OCI-LY7 (cell line): ENCODE data around the gene EDEM1.

Source experiments
- CTCF ChIP-seq: fragments of 200-600 bp; sonication (generic); conservative IDR thresholded peaks from 2 replicates; pipeline ENCODE4 v1.5.1; 2014; ENCODE audit warnings: mild to moderate bottlenecking, antibody characterized with exemption, low read length, moderate library complexity, mixed read lengths
- EZH2phosphoT487 ChIP-seq: fragments of 200-600 bp; sonication (generic); IDR thresholded peaks from 2 replicates; pipeline ENCODE4 v1.6.1; 2018; ENCODE audit warnings: low read depth, borderline replicate concordance, mild to moderate bottlenecking, mixed run types, antibody characterized with exemption, low read length, moderate library complexity, mixed read lengths

DNA sequence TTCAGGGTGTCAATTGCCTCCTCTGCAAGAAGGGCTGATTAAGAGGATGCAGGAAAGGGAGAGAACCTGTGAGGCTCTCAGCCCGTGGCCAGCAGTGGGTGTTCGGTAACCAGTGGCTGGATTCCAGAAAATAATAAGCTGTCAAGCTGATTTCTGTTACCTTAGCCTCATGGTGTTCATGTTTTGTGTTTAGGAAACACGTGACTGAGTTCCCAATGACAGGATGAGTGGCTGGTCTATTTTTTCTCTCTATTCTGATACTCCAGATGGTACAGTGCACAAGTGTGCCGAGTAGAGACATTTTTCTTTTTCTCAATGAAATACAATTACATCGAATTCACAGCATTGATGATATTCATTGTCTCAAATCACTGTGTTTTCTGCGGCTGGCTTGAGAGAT is 43.6 kb downstream of the EDEM1 start:
- TF ChIP-seq EZH2phosphoT487 (no peak), CTCF (no peak)
